Measurements from ENCODE around the gene KIAA1328.

Gene KIAA1328

GRCh38 chr18:37260367-37261093, 431.6 kb downstream of the KIAA1328 start:
- DNase-seq = no peak

DNA sequence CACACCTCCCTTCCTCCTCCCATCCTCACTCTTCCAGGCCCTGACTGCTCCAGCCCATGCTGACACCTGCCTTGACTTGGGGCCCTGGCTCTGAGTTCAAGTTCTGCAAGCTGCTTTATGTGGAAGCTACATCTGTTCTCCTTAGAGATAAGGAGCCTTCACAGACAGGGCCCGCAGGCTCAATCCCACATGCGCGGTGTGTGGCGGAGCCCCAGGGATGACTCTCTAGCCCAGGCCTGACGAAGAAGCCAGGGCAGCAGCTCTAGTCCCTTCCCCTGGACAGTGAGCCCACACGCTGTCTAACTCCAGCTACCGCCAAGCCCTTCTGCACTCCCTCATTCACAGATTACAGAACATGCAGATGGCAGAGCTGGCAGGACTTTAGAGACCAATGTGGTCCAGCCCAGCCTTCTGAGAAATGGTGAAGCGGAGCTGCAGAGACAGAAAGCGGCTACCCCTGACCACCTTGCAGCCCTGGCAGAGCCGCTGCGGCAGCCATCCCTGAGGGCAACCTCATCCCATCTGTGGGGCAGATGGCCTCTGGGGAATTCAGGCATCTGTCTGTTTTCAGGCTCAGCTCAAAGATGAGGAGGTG, 432.4 kb downstream of the KIAA1328 start:
- DNase-seq = peak; percentile 85

- no peak for DNase-seq
Observed at GRCh38 chr18:37261988-37262387, 433.1 kb downstream of the KIAA1328 start.

- DNase-seq = no peak
Observed at GRCh38 chr18:37264956-37265355, 436.0 kb downstream of the KIAA1328 start.

DNA sequence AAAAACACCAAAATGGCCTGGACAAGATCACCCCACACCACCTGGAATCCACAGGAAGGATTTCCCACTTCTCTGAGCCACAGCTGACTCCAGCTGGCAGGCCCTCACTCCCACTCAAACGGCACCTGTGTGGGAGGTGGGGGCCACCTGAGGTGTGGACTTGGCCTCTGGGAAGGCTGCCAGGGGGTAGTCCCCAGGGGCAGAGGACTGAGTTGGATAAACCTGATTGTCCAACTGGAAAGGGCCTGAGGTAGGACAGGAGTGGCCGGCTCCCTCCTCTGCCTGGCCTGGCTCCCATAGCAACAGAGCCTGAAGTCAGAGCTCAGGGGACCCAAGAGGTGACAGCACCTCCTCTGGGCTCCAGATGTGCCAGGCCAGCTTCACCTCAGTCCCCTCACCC, 436.5 kb downstream of the KIAA1328 start:
- no peak for DNase-seq

DNA sequence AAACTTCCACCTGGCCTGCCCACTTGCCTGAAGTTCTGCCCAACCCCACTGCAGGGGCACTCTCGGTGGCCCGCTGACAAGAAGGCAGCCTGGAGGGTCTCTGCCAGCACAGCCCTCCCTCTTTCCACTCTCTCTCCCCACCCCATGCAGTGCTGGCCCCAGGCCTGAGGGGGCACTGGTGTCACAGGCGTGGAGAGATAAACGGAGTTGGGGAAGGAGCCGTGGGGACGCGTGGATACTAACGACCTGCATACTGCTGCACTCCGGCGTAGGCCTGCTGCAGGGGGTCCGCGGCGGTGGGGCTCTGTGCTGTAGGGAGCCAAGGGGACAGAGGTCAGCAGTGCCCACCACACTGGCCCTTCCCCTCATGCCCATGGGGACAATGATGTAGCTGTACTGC, 437.4 kb downstream of the KIAA1328 start:
- no peak for DNase-seq

DNA sequence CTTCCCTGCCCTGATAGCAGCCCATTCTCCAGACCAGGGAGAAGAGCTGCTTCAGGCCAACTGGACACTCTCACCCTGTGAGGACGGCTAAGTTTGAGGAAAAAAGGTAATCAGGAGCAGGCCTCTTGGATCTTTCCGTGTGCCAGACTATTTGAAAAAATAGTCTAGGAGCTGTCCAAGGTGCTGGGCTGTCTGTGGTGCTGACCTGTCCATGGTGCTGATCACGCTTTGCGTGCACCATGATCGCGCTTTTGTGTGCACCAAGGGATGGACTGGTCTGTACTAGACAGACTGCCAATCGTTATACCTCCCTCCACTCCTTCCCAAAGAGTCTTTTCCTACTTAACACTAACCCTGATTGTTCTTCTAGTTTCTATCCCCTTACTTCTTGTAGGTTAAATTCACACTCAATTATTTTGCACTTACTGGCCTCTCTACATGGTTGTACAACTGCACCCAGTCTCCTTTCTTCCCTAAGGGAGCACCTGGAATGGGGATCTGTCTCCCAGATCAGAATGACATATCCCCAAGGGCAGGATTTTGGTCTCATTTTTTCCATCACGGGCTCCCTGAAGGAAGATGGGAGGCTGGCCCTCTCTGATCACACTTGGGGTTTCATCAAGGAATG, 441.2 kb downstream of the KIAA1328 start:
- no peak for DNase-seq

- no peak for DNase-seq
Observed at GRCh38 chr18:37270666-37271052, 441.7 kb downstream of the KIAA1328 start.

DNA sequence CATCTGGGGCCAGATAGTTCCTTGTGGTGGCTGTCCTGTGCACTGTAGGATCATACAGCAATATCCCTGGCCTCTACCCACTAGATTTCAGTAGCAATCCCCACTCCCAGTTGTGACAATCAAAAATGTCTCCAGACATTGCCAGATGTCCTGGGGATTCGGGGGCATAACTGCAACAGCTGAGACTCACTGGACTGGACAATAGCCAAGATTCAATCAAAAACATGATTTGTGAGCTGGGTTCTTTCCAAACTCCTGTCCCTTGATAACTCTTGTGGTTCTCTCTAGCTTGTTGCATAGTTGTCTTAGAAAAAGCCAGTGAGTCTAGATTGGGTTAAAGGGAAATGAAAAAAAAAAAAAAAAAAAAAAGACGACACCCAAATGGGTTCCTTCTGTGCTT, 443.3 kb downstream of the KIAA1328 start:
- peak; percentile 54 for DNase-seq

GRCh38 chr18:37272841-37273240, 443.9 kb downstream of the KIAA1328 start:
- DNase-seq = no peak

DNA sequence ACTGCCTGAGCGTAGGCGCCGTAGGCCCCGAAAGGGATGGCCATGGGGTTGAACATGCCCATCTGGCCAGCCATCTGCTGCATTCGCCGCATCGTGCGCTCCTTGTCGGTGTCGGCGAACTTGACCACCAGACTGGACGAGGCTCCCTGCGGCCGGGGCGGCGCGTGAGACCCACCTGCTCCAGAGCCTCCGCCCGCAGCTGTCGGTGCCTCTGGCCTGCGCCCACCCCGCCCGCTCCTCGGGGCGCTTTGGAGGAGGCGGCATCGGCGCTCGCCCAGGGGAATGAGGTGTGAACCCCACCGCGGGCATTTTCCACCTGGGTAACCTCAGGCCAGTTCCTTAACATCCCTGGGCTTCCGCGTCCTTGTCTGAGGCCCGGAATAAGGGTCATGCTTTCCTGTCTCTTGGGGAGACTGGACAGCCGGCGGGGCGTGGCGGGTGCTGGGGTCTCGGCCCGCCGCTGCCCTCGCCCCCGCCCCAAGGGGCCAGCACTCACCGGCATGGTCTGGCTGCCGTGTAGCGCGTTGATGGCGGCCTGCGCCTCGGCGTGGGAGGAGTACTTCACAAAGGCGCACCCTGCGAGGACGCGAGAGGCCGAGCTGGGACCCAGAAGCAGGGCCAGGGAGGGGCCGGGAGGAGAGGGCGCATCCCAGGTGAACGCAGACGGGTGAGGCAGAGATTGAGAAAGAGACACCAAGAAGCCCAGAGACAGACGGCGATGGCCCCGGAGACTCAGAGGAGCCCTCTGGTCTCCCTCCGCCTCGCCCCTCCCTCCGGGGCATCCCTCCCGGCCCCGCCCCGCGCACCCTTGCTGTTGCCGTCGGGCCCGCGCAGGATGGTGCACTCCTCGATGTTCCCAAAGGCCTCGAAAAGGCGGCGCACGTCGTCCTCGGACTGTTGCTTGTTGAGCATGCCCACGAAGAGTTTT, 445.6 kb downstream of the KIAA1328 start:
- DNase-seq = peak; percentile 49

- DNase-seq = no peak
Observed at GRCh38 chr18:37275237-37275741, 446.4 kb downstream of the KIAA1328 start.

- no peak for DNase-seq
Observed at GRCh38 chr18:37276111-37276890, 447.4 kb downstream of the KIAA1328 start.

DNA sequence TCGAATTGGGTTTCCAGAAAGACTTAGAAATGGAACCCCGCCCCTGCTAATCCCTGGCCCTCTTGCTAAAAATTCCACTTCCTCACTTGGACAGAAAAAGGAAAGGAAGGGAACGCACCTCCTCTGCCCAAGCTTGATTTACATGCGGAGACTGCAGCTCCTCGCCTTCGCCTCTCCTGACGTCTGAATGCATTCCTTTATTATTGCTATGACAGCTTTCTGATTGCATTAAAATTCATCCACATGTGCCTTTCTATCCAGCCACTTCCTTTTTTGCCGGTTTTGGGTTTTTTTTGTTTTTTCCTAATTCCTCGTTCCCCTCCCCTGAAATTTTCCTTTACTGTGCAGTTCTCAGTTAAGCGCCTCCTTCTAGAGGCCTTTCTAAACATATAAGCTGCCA, 448.9 kb downstream of the KIAA1328 start:
- DNase-seq = no peak

All from NCI-H524 treated with DMSO at 0.1 percent for 48 hours (cell line).